GM20431 (cell line): ENCODE results near the gene ALK.

Experiments
- in situ Hi-C: fragments of 300-500 bp; cut with MseI, MboI; formaldehyde crosslinking; loops from one replicate; pipeline ENCODE4 v1.15.0; 2020; ENCODE audit warnings: low sequenced_read_pairs; ENCODE audit not compliant: unreplicated experiment

Gene ALK

GRCh38 chr2:29733213-29733612 lies 188.2 kb downstream of the ALK start:
- in situ Hi-C loops: no loop called here

GRCh38 chr2:29731948-29732347 lies 189.4 kb downstream of the ALK start:
- in situ Hi-C loops: no loop called here

GRCh38 chr2:29729932-29730331 lies 191.5 kb downstream of the ALK start:
- in situ Hi-C loops: no loop called here

GRCh38 chr2:29729401-29729800 lies 192.0 kb downstream of the ALK start:
- in situ Hi-C loops: no loop called here

- in situ Hi-C loops: no loop called here
These were observed 194.4 kb downstream of the ALK start for GRCh38 chr2:29726976-29727375.

GRCh38 chr2:29725610-29726009 lies 195.8 kb downstream of the ALK start:
- in situ Hi-C loops: no loop called here

GRCh38 chr2:29724282-29724681 lies 197.1 kb downstream of the ALK start:
- in situ Hi-C loops: no loop called here

- in situ Hi-C loops: no loop called here
These were observed 198.0 kb downstream of the ALK start for GRCh38 chr2:29723255-29724001.

- in situ Hi-C loops: no loop called here
These were observed 201.7 kb downstream of the ALK start for GRCh38 chr2:29719639-29720038.

GRCh38 chr2:29718076-29718686 lies 203.2 kb downstream of the ALK start:
- in situ Hi-C loops: no loop called here

- in situ Hi-C loops: no loop called here
These were observed 205.7 kb downstream of the ALK start for GRCh38 chr2:29715655-29716054.

GRCh38 chr2:29714333-29714732 lies 207.1 kb downstream of the ALK start:
- in situ Hi-C loops: no loop called here

- in situ Hi-C loops: no loop called here
These were observed 215.1 kb downstream of the ALK start for GRCh38 chr2:29706171-29706720.

- in situ Hi-C loops: no loop called here
These were observed 215.8 kb downstream of the ALK start for GRCh38 chr2:29705616-29706015.

GRCh38 chr2:29703336-29703735 lies 218.1 kb downstream of the ALK start:
- in situ Hi-C loops: no loop called here

- in situ Hi-C loops: no loop called here
These were observed 219.1 kb downstream of the ALK start for GRCh38 chr2:29702276-29702675.

GRCh38 chr2:29700560-29700959 lies 220.8 kb downstream of the ALK start:
- in situ Hi-C loops: no loop called here

GRCh38 chr2:29699045-29699444 lies 222.3 kb downstream of the ALK start:
- in situ Hi-C loops: no loop called here

- in situ Hi-C loops: no loop called here
These were observed 223.2 kb downstream of the ALK start for GRCh38 chr2:29698216-29698615.

GRCh38 chr2:29697715-29698114 lies 223.7 kb downstream of the ALK start:
- in situ Hi-C loops: no loop called here

- in situ Hi-C loops: no loop called here
These were observed 224.2 kb downstream of the ALK start for GRCh38 chr2:29697181-29697580.

GRCh38 chr2:29694741-29695140 lies 226.6 kb downstream of the ALK start:
- in situ Hi-C loops: no loop called here
